Lower leg skin (tissue), 4 donors: ENCODE results near the gene PLP2. TPM values are rescaled to one million over a fixed set of nuclear protein-coding genes. Genes with fewer than 3 reads are reported as not detected.
"Not testable (repeated sequence)": the region's sequence is repeated elsewhere in the genome, so short reads cannot be mapped to it uniquely, and the experiment has no call there.

ENCODE experiments used
- DNase-seq, 2 donors: peaks; one replicate each; pipeline ENCODE4 v3.0.0-alpha.2; 2019; ENCODE audit warnings: low spot score in 2 of 2
- H3K4me3 ChIP-seq: fragments of 200-600 bp; sonication (generic); 2 replicates; pipeline ENCODE4 v1.5.1; 2017; ENCODE audit warnings: mild to moderate bottlenecking, low read depth; ENCODE audit not compliant: poor library complexity, severe bottlenecking
- CTCF ChIP-seq, 3 donors: fragments of 450-650 bp; IDR thresholded peaks; one replicate each; pipeline ENCODE4 v1.5.1; 2016; ENCODE audit warnings: antibody characterized with exemption in 3 of 3, mild to moderate bottlenecking in 3 of 3, moderate library complexity in 2 of 3
- POLR2A ChIP-seq, 2 donors: fragments of 450-650 bp; IDR thresholded peaks; one replicate each; pipeline ENCODE4 v1.6.1; 2016 to 2017; ENCODE audit warnings: antibody characterized with exemption in 2 of 2, mild to moderate bottlenecking in 1 of 2, moderate library complexity in 1 of 2
- WGBS, 2 donors: methylation state at CpG; one replicate each; pipeline ENCODE4 v1.1.5; 2018; 5-methylcytosine and 5-hydroxymethylcytosine counted together
- intact Hi-C: fragments of 100-400 bp; cut with DNase I; formaldehyde crosslinking; loops from one replicate; pipeline ENCODE4 v1.15.0; 2023; ENCODE audit warnings: low total_unique reads
- total RNA-seq, 4 donors: library from RNA; depleted of rRNA; stranded (reverse); fragments of >200 nt; gene quantifications; one replicate each; pipeline ENCODE4 v1.1.0, GENCODE V29; 2016

Gene PLP2
- total RNA-seq, 4 donors from 2014 or later: 126 to 132 (median 130) TPM

- 86 to 87% methylated on average over 4 of the region's 4 CpGs for WGBS, 2 donors
- TF ChIP-seq CTCF (IDR thresholded peaks at IDR 0.05): no peak
- no peak for TF ChIP-seq POLR2A (IDR thresholded peaks at IDR 0.05)
- DNase-seq: no peak
- no peak overlapping the region for H3K4me3 ChIP-seq
- intact Hi-C loops: no loop called here
These were observed 32.0 kb upstream of the PLP2 start for GRCh38 chrX:49139713-49140112.

GRCh38 chrX:49142264-49142663 lies 29.4 kb upstream of the PLP2 start:
- H3K4me3 ChIP-seq, intact Hi-C loops, DNase-seq: not testable (repeated sequence)
- 43 to 56% methylated on average over 9 of the region's 9 CpGs for WGBS, 2 donors

GRCh38 chrX:49143154-49143553 lies 28.5 kb upstream of the PLP2 start:
- WGBS, 2 donors: 66 to 67% methylated on average over 7 of the region's 7 CpGs
- intact Hi-C loops: not testable (repeated sequence)

GRCh38 chrX:49147282-49147681 lies 24.4 kb upstream of the PLP2 start:
- TF ChIP-seq CTCF (IDR thresholded peaks at IDR 0.05) (no peak), POLR2A (IDR thresholded peaks at IDR 0.05) (no peak)
- 89 to 97% methylated on average over 7 to 8 of the region's 8 CpGs for WGBS, 2 donors
- no peak for DNase-seq
- H3K4me3 ChIP-seq: no peak overlapping the region
- intact Hi-C loops: no loop called here

More at GRCh38 chrX:49143154-49143553, 28.5 kb upstream of the PLP2 start:
- not testable (repeated sequence) for H3K4me3 ChIP-seq, DNase-seq

- intact Hi-C loops: no loop called here
- no peak overlapping the region for H3K4me3 ChIP-seq
- DNase-seq: no peak
- no peak for TF ChIP-seq POLR2A (IDR thresholded peaks at IDR 0.05)
- TF ChIP-seq CTCF (IDR thresholded peaks at IDR 0.05): no peak
- WGBS, 2 donors: 90 to 97% methylated on average over 13 of the region's 13 CpGs
These were observed 23.8 kb upstream of the PLP2 start for GRCh38 chrX:49147936-49148335.

GRCh38 chrX:49148390-49149100 lies 23.2 kb upstream of the PLP2 start:
- intact Hi-C loops: not testable (repeated sequence)
- WGBS, 2 donors: 86 to 90% methylated on average over 19 to 20 of the region's 21 CpGs

GRCh38 chrX:49149291-49149690 lies 22.4 kb upstream of the PLP2 start:
- DNase-seq, H3K4me3 ChIP-seq, intact Hi-C loops: not testable (repeated sequence)
- 90 to 98% methylated on average over 12 to 14 of the region's 14 CpGs for WGBS, 2 donors

More at GRCh38 chrX:49148390-49149100, 23.2 kb upstream of the PLP2 start:
- DNase-seq, H3K4me3 ChIP-seq: not testable (repeated sequence)

GRCh38 chrX:49153467-49153866 lies 18.2 kb upstream of the PLP2 start:
- H3K4me3 ChIP-seq: no peak overlapping the region
- TF ChIP-seq CTCF (IDR thresholded peaks at IDR 0.05): no peak
- TF ChIP-seq POLR2A (IDR thresholded peaks at IDR 0.05): no peak
- intact Hi-C loops: no loop called here
- no peak for DNase-seq
- WGBS, 2 donors: 85 to 88% methylated on average over 1 of the region's 1 CpG
